Neural cell (in vitro differentiated cells): ENCODE results near the gene CST9. TPM values are rescaled to one million over a fixed set of nuclear protein-coding genes. Genes with fewer than 3 reads are reported as not detected.

ENCODE experiments used
- H2AFZ ChIP-seq: fragments of 200-600, 300-800 bp; sonication (generic), shearing (Covaris generic); 2 replicates; pipeline ENCODE4 v1.6.0; 2014; ENCODE audit warnings: low read depth, mild to moderate bottlenecking, antibody characterized with exemption, low read length, moderate library complexity
- H3F3A ChIP-seq: fragments of 200-600 bp; shearing (Covaris generic); 2 replicates; pipeline ENCODE4 v1.6.1; 2016; ENCODE audit warnings: mild to moderate bottlenecking, moderate library complexity, mixed read lengths, antibody characterized with exemption, low read length; ENCODE audit not compliant: insufficient read depth, poor library complexity, severe bottlenecking
- H3K27ac ChIP-seq: fragments of 200-600, 300-800 bp; sonication (generic), shearing (Covaris generic); 2 replicates; pipeline ENCODE4 v1.5.1; 2014; ENCODE audit warnings: mild to moderate bottlenecking, low read length, moderate library complexity
- H3K27me3 ChIP-seq: fragments of 300-800, 200-600 bp; sonication (generic), shearing (Covaris generic); 2 replicates; pipeline ENCODE4 v1.6.0; 2014; ENCODE audit warnings: mild to moderate bottlenecking, low read depth, low read length, moderate library complexity; ENCODE audit not compliant: insufficient read depth
- H3K36me3 ChIP-seq: fragments of 300-800, 200-600 bp; sonication (generic), shearing (Covaris generic); 2 replicates; pipeline ENCODE4 v1.5.1; 2014; ENCODE audit warnings: mild to moderate bottlenecking, antibody characterized with exemption, low read length, moderate library complexity; ENCODE audit not compliant: insufficient read depth
- H3K4me2 ChIP-seq: fragments of 300-800, 200-600 bp; sonication (generic), shearing (Covaris generic); 2 replicates; pipeline ENCODE4 v1.6.0; 2014; ENCODE audit warnings: mild to moderate bottlenecking, low read length
- H3K4me3 ChIP-seq: fragments of 300-800, 200-600 bp; sonication (generic), shearing (Covaris generic); 2 replicates; pipeline ENCODE4 v1.5.1; 2014; ENCODE audit warnings: mild to moderate bottlenecking, low read length, moderate library complexity
- H3K79me2 ChIP-seq: fragments of 200-600 bp; shearing (Covaris generic); replicated peaks from 2 replicates; pipeline ENCODE4 v1.6.0; 2014; ENCODE audit warnings: mild to moderate bottlenecking, low read length, moderate library complexity; ENCODE audit not compliant: insufficient read depth
- H3K9ac ChIP-seq: fragments of 300-800, 200-600 bp; sonication (generic), shearing (Covaris generic); 2 replicates; pipeline ENCODE4 v1.6.1; 2016; ENCODE audit warnings: mild to moderate bottlenecking, low read length, mixed read lengths
- H3K9me2 ChIP-seq: fragments of 200-600 bp; shearing (Covaris generic); 2 replicates; pipeline ENCODE4 v1.6.1; 2016; ENCODE audit warnings: mild to moderate bottlenecking, low read length, mixed read lengths; ENCODE audit not compliant: insufficient read depth
- H3K9me3 ChIP-seq: fragments of 200-600, 300-800 bp; sonication (generic), shearing (Covaris generic); 2 replicates; pipeline ENCODE4 v1.6.1; 2016; ENCODE audit warnings: mild to moderate bottlenecking, mixed run types, low read length, moderate library complexity, mixed read lengths
- H4K20me1 ChIP-seq: fragments of 200-600 bp; shearing (Covaris generic); 2 replicates; pipeline ENCODE4 v1.6.1; 2016; ENCODE audit warnings: mild to moderate bottlenecking, mixed run types; ENCODE audit not compliant: insufficient read depth
- EP300 ChIP-seq: fragments of 450-650 bp; conservative IDR thresholded peaks from 2 replicates; pipeline ENCODE4 v1.6.1; 2014; ENCODE audit warnings: antibody characterized with exemption, mild to moderate bottlenecking, moderate library complexity; ENCODE audit not compliant: poor library complexity, severe bottlenecking
- EZH2 ChIP-seq: fragments of 200-600, 300-800 bp; shearing (Covaris generic), sonication (generic); IDR thresholded peaks from 2 replicates; pipeline ENCODE4 v1.6.1; 2014; ENCODE audit warnings: antibody characterized with exemption, low read length, borderline replicate concordance, mild to moderate bottlenecking; ENCODE audit not compliant: insufficient read depth, poor library complexity, severe bottlenecking
- MXI1 ChIP-seq: fragments of 450-650 bp; conservative IDR thresholded peaks from 2 replicates; pipeline ENCODE4 v1.6.1; 2014; ENCODE audit warnings: antibody characterized with exemption, mild to moderate bottlenecking; ENCODE audit not compliant: poor library complexity, severe bottlenecking
- POLR2AphosphoS5 ChIP-seq: IDR thresholded peaks from 2 replicates; pipeline ENCODE4 v1.6.1; 2012
- RAD21 ChIP-seq: fragments of 450-650 bp; conservative IDR thresholded peaks from 2 replicates; pipeline ENCODE4 v1.6.1; 2014; ENCODE audit warnings: antibody characterized with exemption, mild to moderate bottlenecking, moderate library complexity
- SMC3 ChIP-seq: fragments of 450-650 bp; conservative IDR thresholded peaks from 2 replicates; pipeline ENCODE4 v1.6.1; 2014; ENCODE audit warnings: antibody characterized with exemption, mild to moderate bottlenecking, moderate library complexity; ENCODE audit not compliant: poor library complexity
- TAF1 ChIP-seq: IDR thresholded peaks from 2 replicates; pipeline ENCODE4 v1.6.1; 2012; ENCODE audit warnings: low read depth
- polyA plus RNA-seq: library from polyadenylated mRNA; depleted of rRNA; stranded (reverse); fragments of >200 nt; gene quantifications from 2 replicates; pipeline ENCODE4 v1.2.3, GENCODE V29; 2014
- TF ChIP-seq, protein P1 (sequence below): fragments of 450-650 bp; IDR thresholded peaks from 2 replicates; pipeline ENCODE4 v1.5.1; 2014; ENCODE audit warnings: antibody characterized with exemption, mild to moderate bottlenecking, moderate library complexity; ENCODE audit not compliant: poor library complexity, severe bottlenecking
- TF ChIP-seq, protein P2 (sequence below): IDR thresholded peaks from 2 replicates; pipeline ENCODE4 v1.6.1; 2012; ENCODE audit warnings: borderline replicate concordance

The CST9 gene
- polyA plus RNA-seq, 1 donor from 2014 or later, result not detected

- H2AFZ ChIP-seq, result no peak overlapping the region
- no peaks in the 10 kb centered on the region for H3K27me3 ChIP-seq
- TF ChIP-seq EP300, result no peak
- no peak for TF ChIP-seq EZH2
- TF ChIP-seq MXI1, result no peak
- TF ChIP-seq, protein P1, sequence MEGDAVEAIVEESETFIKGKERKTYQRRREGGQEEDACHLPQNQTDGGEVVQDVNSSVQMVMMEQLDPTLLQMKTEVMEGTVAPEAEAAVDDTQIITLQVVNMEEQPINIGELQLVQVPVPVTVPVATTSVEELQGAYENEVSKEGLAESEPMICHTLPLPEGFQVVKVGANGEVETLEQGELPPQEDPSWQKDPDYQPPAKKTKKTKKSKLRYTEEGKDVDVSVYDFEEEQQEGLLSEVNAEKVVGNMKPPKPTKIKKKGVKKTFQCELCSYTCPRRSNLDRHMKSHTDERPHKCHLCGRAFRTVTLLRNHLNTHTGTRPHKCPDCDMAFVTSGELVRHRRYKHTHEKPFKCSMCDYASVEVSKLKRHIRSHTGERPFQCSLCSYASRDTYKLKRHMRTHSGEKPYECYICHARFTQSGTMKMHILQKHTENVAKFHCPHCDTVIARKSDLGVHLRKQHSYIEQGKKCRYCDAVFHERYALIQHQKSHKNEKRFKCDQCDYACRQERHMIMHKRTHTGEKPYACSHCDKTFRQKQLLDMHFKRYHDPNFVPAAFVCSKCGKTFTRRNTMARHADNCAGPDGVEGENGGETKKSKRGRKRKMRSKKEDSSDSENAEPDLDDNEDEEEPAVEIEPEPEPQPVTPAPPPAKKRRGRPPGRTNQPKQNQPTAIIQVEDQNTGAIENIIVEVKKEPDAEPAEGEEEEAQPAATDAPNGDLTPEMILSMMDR, result no peak
- TF ChIP-seq SMC3, result no peak
- TF ChIP-seq TAF1, result no peak
- TF ChIP-seq, protein P2, sequence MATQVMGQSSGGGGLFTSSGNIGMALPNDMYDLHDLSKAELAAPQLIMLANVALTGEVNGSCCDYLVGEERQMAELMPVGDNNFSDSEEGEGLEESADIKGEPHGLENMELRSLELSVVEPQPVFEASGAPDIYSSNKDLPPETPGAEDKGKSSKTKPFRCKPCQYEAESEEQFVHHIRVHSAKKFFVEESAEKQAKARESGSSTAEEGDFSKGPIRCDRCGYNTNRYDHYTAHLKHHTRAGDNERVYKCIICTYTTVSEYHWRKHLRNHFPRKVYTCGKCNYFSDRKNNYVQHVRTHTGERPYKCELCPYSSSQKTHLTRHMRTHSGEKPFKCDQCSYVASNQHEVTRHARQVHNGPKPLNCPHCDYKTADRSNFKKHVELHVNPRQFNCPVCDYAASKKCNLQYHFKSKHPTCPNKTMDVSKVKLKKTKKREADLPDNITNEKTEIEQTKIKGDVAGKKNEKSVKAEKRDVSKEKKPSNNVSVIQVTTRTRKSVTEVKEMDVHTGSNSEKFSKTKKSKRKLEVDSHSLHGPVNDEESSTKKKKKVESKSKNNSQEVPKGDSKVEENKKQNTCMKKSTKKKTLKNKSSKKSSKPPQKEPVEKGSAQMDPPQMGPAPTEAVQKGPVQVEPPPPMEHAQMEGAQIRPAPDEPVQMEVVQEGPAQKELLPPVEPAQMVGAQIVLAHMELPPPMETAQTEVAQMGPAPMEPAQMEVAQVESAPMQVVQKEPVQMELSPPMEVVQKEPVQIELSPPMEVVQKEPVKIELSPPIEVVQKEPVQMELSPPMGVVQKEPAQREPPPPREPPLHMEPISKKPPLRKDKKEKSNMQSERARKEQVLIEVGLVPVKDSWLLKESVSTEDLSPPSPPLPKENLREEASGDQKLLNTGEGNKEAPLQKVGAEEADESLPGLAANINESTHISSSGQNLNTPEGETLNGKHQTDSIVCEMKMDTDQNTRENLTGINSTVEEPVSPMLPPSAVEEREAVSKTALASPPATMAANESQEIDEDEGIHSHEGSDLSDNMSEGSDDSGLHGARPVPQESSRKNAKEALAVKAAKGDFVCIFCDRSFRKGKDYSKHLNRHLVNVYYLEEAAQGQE, result no peak
- TF ChIP-seq RAD21, result no peak
- no peak for TF ChIP-seq POLR2AphosphoS5
- H4K20me1 ChIP-seq, result no peaks in the 10 kb centered on the region
- H3K36me3 ChIP-seq, result no peaks in the 10 kb centered on the region
- H3K9ac ChIP-seq, result no peak overlapping the region
- no peak overlapping the region for H3K4me2 ChIP-seq
- no peaks in the 10 kb centered on the region for H3K79me2 ChIP-seq
- H3K9me2 ChIP-seq, result no peaks in the 10 kb centered on the region
- H3K4me3 ChIP-seq, result no peak overlapping the region
- H3F3A ChIP-seq, result no peaks in the 10 kb centered on the region
- no peaks in the 10 kb centered on the region for H3K9me3 ChIP-seq
- H3K27ac ChIP-seq, result no peak overlapping the region
Observed at GRCh38 chr20:23654000-23654399, 48.3 kb upstream of the CST9 start.

- H3K9me3 ChIP-seq, result no peaks in the 10 kb centered on the region
- H3K9me2 ChIP-seq, result no peaks in the 10 kb centered on the region
- H2AFZ ChIP-seq, result no peak overlapping the region
- no peaks in the 10 kb centered on the region for H3K36me3 ChIP-seq
- H4K20me1 ChIP-seq, result no peaks in the 10 kb centered on the region
- no peaks in the 10 kb centered on the region for H3K27me3 ChIP-seq
- H3K4me3 ChIP-seq, result no peak overlapping the region
- no peaks in the 10 kb centered on the region for H3K79me2 ChIP-seq
- H3F3A ChIP-seq, result no peaks in the 10 kb centered on the region
- no peak overlapping the region for H3K9ac ChIP-seq
- H3K27ac ChIP-seq, result no peak overlapping the region
- TF ChIP-seq, protein P1, result no peak
- no peak for TF ChIP-seq TAF1
- no peak for TF ChIP-seq RAD21
- H3K4me2 ChIP-seq, result no peak overlapping the region
Observed at GRCh38 chr20:23653400-23653938, 47.8 kb upstream of the CST9 start.
